Osteoblast (primary cell): ENCODE measurements around the gene AHR. TPM values are rescaled to one million over a fixed set of nuclear protein-coding genes. Genes with fewer than 3 reads are reported as not detected.

ENCODE experiments used
- DNase-seq: peaks from one replicate; pipeline ENCODE4 v3.0.0; 2011; ENCODE audit warnings: low spot score, mixed read lengths; ENCODE audit not compliant: insufficient read length; ENCODE audit errors: missing footprints
- H2AFZ ChIP-seq: 2 replicates; pipeline ENCODE4 v1.6.0; 2011; ENCODE audit warnings: mild to moderate bottlenecking, low read length
- H3K27ac ChIP-seq: 2 replicates; pipeline ENCODE4 v1.5.1; 2011; ENCODE audit warnings: mild to moderate bottlenecking, low read depth, low read length, moderate library complexity
- H3K27me3 ChIP-seq: 2 replicates; pipeline ENCODE4 v1.6.0; 2012; ENCODE audit warnings: mild to moderate bottlenecking, control low read depth, inconsistent platforms, low read length, moderate library complexity; ENCODE audit not compliant: insufficient read depth
- H3K36me3 ChIP-seq: 2 replicates; pipeline ENCODE4 v1.5.1; 2011; ENCODE audit warnings: mild to moderate bottlenecking, low read length, control low read depth, moderate library complexity; ENCODE audit not compliant: insufficient read depth
- H3K4me1 ChIP-seq: 2 replicates; pipeline ENCODE4 v1.5.1; 2011; ENCODE audit warnings: mild to moderate bottlenecking, low read length, control low read depth, moderate library complexity; ENCODE audit not compliant: insufficient read depth
- H3K4me2 ChIP-seq: 2 replicates; pipeline ENCODE4 v1.6.0; 2011; ENCODE audit warnings: mild to moderate bottlenecking, low read length; ENCODE audit not compliant: insufficient read depth
- H3K4me3 ChIP-seq: fragments of 200-600 bp; sonication (generic); 3 replicates; pipeline ENCODE4 v1.5.1; 2012; ENCODE audit warnings: mild to moderate bottlenecking, low read length, inconsistent platforms; ENCODE audit not compliant: insufficient read depth
- H3K79me2 ChIP-seq: 2 replicates; pipeline ENCODE4 v1.6.0; 2012; ENCODE audit warnings: mild to moderate bottlenecking, low read length, control low read depth, inconsistent platforms; ENCODE audit not compliant: insufficient read depth
- H3K9me3 ChIP-seq: 2 replicates; pipeline ENCODE4 v1.5.1; 2011; ENCODE audit warnings: low read depth, low read length, control low read depth
- H4K20me1 ChIP-seq: 2 replicates; pipeline ENCODE4 v1.6.0; 2012; ENCODE audit warnings: mild to moderate bottlenecking, low read length, control low read depth; ENCODE audit not compliant: insufficient read depth
- CTCF ChIP-seq: IDR thresholded peaks from 2 replicates; pipeline ENCODE4 v1.5.1; 2011; ENCODE audit warnings: mild to moderate bottlenecking, low read depth, low read length, moderate library complexity; ENCODE audit errors: extremely low read depth
- total RNA-seq: library from RNA; depleted of rRNA; stranded (reverse); fragments of >200 nt; gene quantifications from 2 replicates; pipeline ENCODE4 v1.2.3, GENCODE V29; 2012

AHR gene
- total RNA-seq, 1 donor: 313 TPM

DNA sequence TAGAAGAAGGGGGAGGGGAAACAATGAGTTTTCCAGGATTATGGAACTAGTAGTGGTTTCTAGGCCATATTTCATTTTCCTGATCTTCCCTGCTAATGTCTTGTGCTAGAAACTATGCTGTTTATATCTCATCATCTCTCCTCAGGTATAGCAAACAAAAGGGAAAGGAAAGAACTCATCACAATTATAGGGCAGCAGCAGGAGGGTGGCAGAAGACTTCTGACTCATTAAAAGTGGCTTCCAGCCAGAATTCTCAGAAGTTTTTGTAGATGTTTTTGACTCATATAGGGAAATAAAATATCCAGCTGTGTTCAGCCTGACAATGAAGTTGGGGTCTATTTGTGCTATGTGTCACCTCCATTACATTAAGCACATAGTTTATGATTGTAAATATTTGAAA is 6.5 kb downstream of the AHR start:
- Histone ChIP-seq H3K27me3 (no peaks in the 10 kb centered on the region), H3K9me3 (no peaks in the 10 kb centered on the region), H3K36me3 (peaks cover 2% of the 10 kb centered on the region), H4K20me1 (peaks cover 40% of the 10 kb centered on the region), H3K79me2 (peaks cover 99% of the 10 kb centered on the region), H2AFZ (no peak overlapping the region), H3K4me1 (peaks cover 64% of the 10 kb centered on the region), H3K4me3 (peak overlapping the region; percentile 58), H3K27ac (peak overlapping the region; percentile 75), H3K4me2 (peak overlapping the region; percentile 79)
- no peak for DNase-seq
- TF ChIP-seq CTCF: no peak

DNA sequence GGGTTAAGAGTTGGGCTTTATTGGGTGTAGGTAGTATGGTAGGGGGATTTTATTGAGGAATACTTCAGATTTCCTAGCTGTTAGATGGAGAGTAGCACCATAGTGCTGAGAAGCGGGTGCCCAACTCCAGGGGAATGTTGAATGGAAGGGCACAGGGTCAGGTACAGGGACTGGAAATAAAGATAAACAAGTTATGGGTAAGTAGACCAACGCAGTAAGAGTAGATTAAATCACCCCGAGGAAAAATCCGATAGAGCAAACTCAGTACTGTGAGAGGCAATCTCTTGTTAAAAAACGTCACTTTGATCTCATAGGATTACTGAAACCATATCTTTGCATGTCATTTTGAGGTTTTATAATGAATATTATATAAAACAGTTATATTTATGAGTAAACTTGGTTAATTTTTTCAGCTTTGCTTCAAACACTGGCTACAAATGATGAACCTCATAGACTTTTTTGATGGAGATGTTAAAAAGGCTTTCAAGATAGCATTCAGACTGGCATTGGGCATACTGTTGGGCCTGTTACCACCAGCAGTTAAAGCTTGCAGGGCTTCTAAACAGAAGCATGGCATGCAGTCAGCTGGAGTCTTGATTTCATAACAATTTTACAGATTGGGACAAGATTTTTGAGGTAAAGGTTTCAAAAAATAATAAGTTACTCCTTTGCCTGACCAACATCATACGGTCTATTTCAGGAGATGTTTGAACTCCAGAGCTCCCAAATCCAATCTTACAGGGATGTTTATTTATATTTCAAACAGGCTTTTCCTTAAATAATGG is 7.1 kb downstream of the AHR start:
- no peak for DNase-seq
- Histone ChIP-seq H4K20me1 (peaks cover 38% of the 10 kb centered on the region), H3K4me3 (peak overlapping the region; percentile 16), H3K79me2 (peaks cover 98% of the 10 kb centered on the region), H3K4me1 (peaks cover 64% of the 10 kb centered on the region), H3K27me3 (no peaks in the 10 kb centered on the region), H3K4me2 (peak overlapping the region; percentile 79), H3K36me3 (peaks cover 7% of the 10 kb centered on the region), H2AFZ (no peak overlapping the region), H3K9me3 (no peaks in the 10 kb centered on the region), H3K27ac (peak overlapping the region; percentile 75)
- TF ChIP-seq CTCF: no peak

- H3K79me2 ChIP-seq: peaks cover 98% of the 10 kb centered on the region
- H3K4me1 ChIP-seq: peaks cover 62% of the 10 kb centered on the region
- H3K4me2 ChIP-seq: peak overlapping the region; percentile 79
- H3K27me3 ChIP-seq: no peaks in the 10 kb centered on the region
- no peaks in the 10 kb centered on the region for H3K9me3 ChIP-seq
- no peak for TF ChIP-seq CTCF
- no peak overlapping the region for H2AFZ ChIP-seq
- H4K20me1 ChIP-seq: peaks cover 34% of the 10 kb centered on the region
- peak overlapping the region; percentile 75 for H3K27ac ChIP-seq
- peaks cover 21% of the 10 kb centered on the region for H3K36me3 ChIP-seq
- DNase-seq: no peak
- peak overlapping the region; percentile 14 for H3K4me3 ChIP-seq
Measured at GRCh38 chr7:17307000-17307399, 8.5 kb downstream of the AHR start.

DNA sequence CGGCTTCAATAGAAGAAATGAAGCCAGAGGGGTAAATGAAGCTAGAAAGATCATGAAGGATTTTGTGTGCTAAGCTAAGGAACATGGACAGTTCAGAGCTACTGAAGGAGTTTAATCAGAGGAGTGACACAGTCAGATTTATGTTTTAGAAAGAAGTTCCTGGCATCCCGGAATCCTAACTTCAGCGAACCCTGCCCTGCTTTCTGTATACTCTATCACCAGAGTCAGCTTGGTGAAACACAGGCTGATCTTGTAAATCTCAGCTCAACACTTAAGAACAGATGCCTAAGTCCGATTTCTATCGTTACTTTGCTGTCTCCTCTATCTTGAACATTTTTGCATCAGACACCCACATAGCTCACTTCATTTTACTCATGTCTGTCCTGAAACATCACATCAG is 9.1 kb downstream of the AHR start:
- H3K27me3 ChIP-seq: no peaks in the 10 kb centered on the region
- TF ChIP-seq CTCF: no peak
- H3K9me3 ChIP-seq: no peaks in the 10 kb centered on the region
- H3K27ac ChIP-seq: peak overlapping the region; percentile 75
- H3K4me2 ChIP-seq: peak overlapping the region; percentile 79
- peak overlapping the region; percentile 8 for H3K4me3 ChIP-seq
- peaks cover 98% of the 10 kb centered on the region for H3K79me2 ChIP-seq
- peaks cover 59% of the 10 kb centered on the region for H3K4me1 ChIP-seq
- peaks cover 27% of the 10 kb centered on the region for H3K36me3 ChIP-seq
- H4K20me1 ChIP-seq: peaks cover 38% of the 10 kb centered on the region
- no peak for DNase-seq
- H2AFZ ChIP-seq: no peak overlapping the region
